ENCODE measurements around the gene AK8. TPM values are rescaled to one million over a fixed set of nuclear protein-coding genes. Genes with fewer than 3 reads are reported as not detected.

AK8 gene
- total and polyA plus RNA-seq, 9 of the 15 experiments (the other 6 are each of a cell fraction or from before 2014, with no cell fraction given): 0.06 to 0.37 TPM; not detected in 7

- no peak overlapping the region for H3K4me3 ChIP-seq
- TF ChIP-seq SNIP1 (IDR thresholded peaks at IDR 0.05; ENCODE audit: low read depth) (no peak), HDAC3 (IDR thresholded peaks at IDR 0.05; ENCODE audit: borderline replicate concordance, partially characterized antibody) (no peak), EP300 (IDR thresholded peaks at IDR 0.05; ENCODE audit: low read length) (no peak)
- no peak overlapping the region for H3K4me2 ChIP-seq (ENCODE audit: insufficient read depth, low read length)
- H3K79me2 ChIP-seq (ENCODE audit: control insufficient read depth, insufficient read depth, low read length): no peaks in the 10 kb centered on the region
- no peaks in the 10 kb centered on the region for H3K36me3 ChIP-seq (ENCODE audit: control insufficient read depth, insufficient read depth, low read length)
- H3K27ac ChIP-seq (ENCODE audit: extremely low read depth, low read depth, low read length): no peak overlapping the region
- WGBS (ENCODE audit: insufficient coverage, low coverage, missing lambda C conversion rate): 57% methylated on average over 8 of the region's 10 CpGs
- intact Hi-C loops (cut with micrococcal nuclease) (no loop called here), in situ Hi-C loops (cut with MboI) (no loop called here)
- CTCF ChIA-PET (ENCODE audit: low intra/inter-chr PET ratio): no interaction called here
- H3K9me3 ChIP-seq (replicated peaks; ENCODE audit: control insufficient read depth, insufficient read depth, low read depth, low read length): 0 out of 2 replicates have a peak, but pooled peaks cover 3% of the 10 kb centered on the region
- no peak overlapping the region for H2AFZ ChIP-seq (ENCODE audit: low read depth, low read length)
- no TSS peak for BruUV-seq (replicated peaks)
- DNase-seq (ENCODE audit: extremely low read depth in 1 of 4, low spot score in 3 of 4): no peak
- no peaks in the 10 kb centered on the region for H4K20me1 ChIP-seq (replicated peaks; ENCODE audit: control insufficient read depth, insufficient read depth, low read length)
- no peaks in the 10 kb centered on the region for H3K9me1 ChIP-seq (ENCODE audit: control insufficient read depth, insufficient read depth, low read length)
- H3K9ac ChIP-seq (ENCODE audit: insufficient read depth in 1 of 2, low read depth in 2 of 2, low read length in 2 of 2): no peak overlapping the region
- no peak for FAIRE-seq
- ATAC-seq: no peak
- peaks cover 4 to 19% of the 10 kb centered on the region in 2 experiments; a peak in 3 of 5 replicates for H3K4me1 ChIP-seq (replicated peaks in 1 of 2; ENCODE audit: control insufficient read depth in 2 of 2, insufficient read depth in 2 of 2, low read length in 2 of 2)
- H3K27me3 ChIP-seq (ENCODE audit: control insufficient read depth in 2 of 2, insufficient read depth in 2 of 2, low read length in 2 of 2): peaks cover 0 to 3% of the 10 kb centered on the region in 2 experiments; a peak in 1 of 5 replicates
- POLR2A ChIA-PET: interaction anchor here (0.6 kb wide), 1 partner anchor 149 kb away, joined by 3 read pairs; no protein-coding TSS in a partner anchor
These were observed 107.2 kb downstream of the AK8 start for GRCh38 chr9:132770770-132771310.

All from K562 (cell line).